Hematopoietic multipotent progenitor cell treated with erythropoietin and hydrocortisone succinate and interleukin-3 and kit ligand, for 6 days (in vitro differentiated cells): ENCODE measurements around the gene TK2.
"Not testable (repeated sequence)": the region's sequence is repeated elsewhere in the genome, so short reads cannot be mapped to it uniquely, and the experiment has no call there.

Experiments
- DNase-seq: peaks from one replicate; pipeline ENCODE4 v3.0.0-alpha.2; 2015

Gene TK2

GRCh38 chr16:66549284-66550131 lies at the start of gene TK2:
TK2 (minus strand) TSS chr16:66550122; CDS start chr16:66550061, 61 bp downstream.
- peak; percentile 57 for DNase-seq

GRCh38 chr16:66598111-66598510 lies 48.2 kb upstream of the TK2 start:
- no peak for DNase-seq

GRCh38 chr16:66596986-66597848 lies 47.3 kb upstream of the TK2 start:
- DNase-seq, result no peak

- DNase-seq, result not testable (repeated sequence)
Observed at GRCh38 chr16:66596559-66596958, 46.6 kb upstream of the TK2 start.

GRCh38 chr16:66594739-66595138 lies 44.8 kb upstream of the TK2 start:
- DNase-seq, result no peak

- DNase-seq, result no peak
Observed at GRCh38 chr16:66592814-66593213, 42.9 kb upstream of the TK2 start.

GRCh38 chr16:66592241-66592640 lies 42.3 kb upstream of the TK2 start:
- no peak for DNase-seq

- no peak for DNase-seq
Observed at GRCh38 chr16:66591018-66591417, 41.1 kb upstream of the TK2 start.

GRCh38 chr16:66590322-66590721 lies 40.4 kb upstream of the TK2 start:
- DNase-seq, result no peak

- peak; percentile 92 for DNase-seq
Observed at GRCh38 chr16:66588981-66589713, 39.2 kb upstream of the TK2 start.

- no peak for DNase-seq
Observed at GRCh38 chr16:66587881-66588600, 38.1 kb upstream of the TK2 start.

- no peak for DNase-seq
Observed at GRCh38 chr16:66585481-66586239, 35.7 kb upstream of the TK2 start.

- DNase-seq, result no peak
Observed at GRCh38 chr16:66581246-66581952, 31.5 kb upstream of the TK2 start.

- DNase-seq, result no peak
Observed at GRCh38 chr16:66580605-66581209, 30.8 kb upstream of the TK2 start.

GRCh38 chr16:66578651-66579531 lies 29.0 kb upstream of the TK2 start, which contains the start of gene CMTM2:
CMTM2 (plus strand) TSS chr16:66579463; CDS start chr16:66579608, 145 bp downstream.
- peak; percentile 51 for DNase-seq

- DNase-seq, result no peak
Observed at GRCh38 chr16:66576296-66576695, 26.4 kb upstream of the TK2 start.

- peak; percentile 80 for DNase-seq
Observed at GRCh38 chr16:66575060-66575459, 25.1 kb upstream of the TK2 start.

GRCh38 chr16:66574531-66574930 lies 24.6 kb upstream of the TK2 start:
- DNase-seq, result peak; percentile 82

GRCh38 chr16:66574081-66574480 lies 24.2 kb upstream of the TK2 start:
- DNase-seq, result no peak
